Myometrial cell (primary cell): Measurements from ENCODE around the gene SYCE3. TPM values are rescaled to one million over a fixed set of nuclear protein-coding genes. Genes with fewer than 3 reads are reported as not detected.

Source experiments
- total RNA-seq: library from RNA; depleted of rRNA; stranded (reverse); fragments of >200 nt; gene quantifications from 2 replicates; pipeline ENCODE4 v1.2.3, GENCODE V29; 2015

Gene SYCE3, protein sequence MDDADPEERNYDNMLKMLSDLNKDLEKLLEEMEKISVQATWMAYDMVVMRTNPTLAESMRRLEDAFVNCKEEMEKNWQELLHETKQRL
- not detected in 2 replicates for total RNA-seq

GRCh38 chr22:50562523-50563412 is at the start of gene SYCE3:
TSS of gene SYCE3 (minus strand) at chr22:50562919. CDS start at chr22:50556405, 6,514 bp downstream.

DNA sequence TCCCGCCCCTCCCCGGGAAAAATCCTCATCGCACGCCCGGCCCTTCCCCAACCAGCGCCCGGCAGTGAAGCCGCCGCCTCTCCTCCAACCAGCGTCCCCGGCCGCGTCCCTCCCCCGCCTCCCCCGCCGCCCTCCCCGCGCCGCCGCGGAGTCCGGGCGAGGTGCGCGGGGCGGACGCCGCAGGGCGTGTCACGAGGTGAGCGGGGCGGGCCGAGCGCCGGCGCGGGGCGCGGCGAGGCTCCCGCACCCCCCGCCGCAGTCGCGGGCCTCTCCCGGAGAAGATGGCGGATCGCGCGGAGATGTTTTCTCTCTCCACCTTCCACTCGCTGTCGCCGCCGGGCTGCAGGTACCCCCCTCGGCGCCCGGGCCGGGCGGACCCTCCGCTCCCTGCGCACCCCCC is 37.8 kb upstream of the SYCE3 start, which contains the start of gene MAPK8IP2:
TSS of gene MAPK8IP2 (plus strand) at position 256 of the 400 bp plus-strand sequence. CDS start at position 282, 26 bp downstream.

GRCh38 chr22:50582493-50583293 is 20.0 kb upstream of the SYCE3 start, which contains the start of gene CHKB:
TSS of gene CHKB (minus strand) at chr22:50582849. CDS start at chr22:50582781, 68 bp downstream.

DNA sequence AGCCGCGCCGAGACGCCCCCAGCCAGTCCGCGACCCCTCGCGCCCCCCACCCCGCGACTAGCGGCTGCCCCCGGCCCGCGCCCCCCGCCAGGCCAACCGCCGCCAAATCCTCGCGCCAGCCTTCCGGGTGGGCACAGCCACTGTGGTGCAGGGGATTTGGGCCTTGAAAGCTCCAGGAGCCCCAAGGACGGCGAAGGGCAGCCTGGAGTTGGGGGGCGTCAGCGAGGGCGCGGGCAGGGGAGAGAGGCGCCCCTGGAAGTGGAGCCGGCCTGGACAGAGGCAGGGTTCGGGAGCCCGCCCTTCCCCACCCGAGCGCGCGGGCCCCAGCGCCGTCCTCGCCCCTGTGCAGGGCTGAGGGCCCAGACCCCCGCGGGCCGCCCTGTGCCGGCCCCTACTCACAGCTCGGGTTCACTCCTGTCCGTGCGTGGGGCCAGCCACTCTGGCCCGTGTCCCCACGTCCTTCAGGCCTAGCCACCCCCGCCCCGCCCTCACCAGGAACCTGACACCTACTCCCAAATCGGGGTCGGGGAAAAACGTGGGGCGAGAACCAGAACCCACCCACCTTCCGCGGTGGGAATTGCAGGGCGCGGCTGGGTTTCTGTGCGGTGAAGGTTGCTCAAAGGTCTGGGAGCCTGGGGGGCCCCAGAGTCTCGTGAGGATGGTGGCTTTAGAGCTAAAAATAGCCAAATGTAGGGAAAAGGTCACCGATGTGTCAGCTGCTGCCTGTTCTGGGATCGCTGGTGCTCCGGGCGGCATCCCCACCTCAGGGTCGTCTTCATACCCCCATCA is 15.5 kb upstream of the SYCE3 start, which contains the start of gene CPT1B:
TSS of gene CPT1B (minus strand) at position 441 of the 789 bp plus-strand sequence. CDS start 512 bp downstream, outside the sequence.

DNA sequence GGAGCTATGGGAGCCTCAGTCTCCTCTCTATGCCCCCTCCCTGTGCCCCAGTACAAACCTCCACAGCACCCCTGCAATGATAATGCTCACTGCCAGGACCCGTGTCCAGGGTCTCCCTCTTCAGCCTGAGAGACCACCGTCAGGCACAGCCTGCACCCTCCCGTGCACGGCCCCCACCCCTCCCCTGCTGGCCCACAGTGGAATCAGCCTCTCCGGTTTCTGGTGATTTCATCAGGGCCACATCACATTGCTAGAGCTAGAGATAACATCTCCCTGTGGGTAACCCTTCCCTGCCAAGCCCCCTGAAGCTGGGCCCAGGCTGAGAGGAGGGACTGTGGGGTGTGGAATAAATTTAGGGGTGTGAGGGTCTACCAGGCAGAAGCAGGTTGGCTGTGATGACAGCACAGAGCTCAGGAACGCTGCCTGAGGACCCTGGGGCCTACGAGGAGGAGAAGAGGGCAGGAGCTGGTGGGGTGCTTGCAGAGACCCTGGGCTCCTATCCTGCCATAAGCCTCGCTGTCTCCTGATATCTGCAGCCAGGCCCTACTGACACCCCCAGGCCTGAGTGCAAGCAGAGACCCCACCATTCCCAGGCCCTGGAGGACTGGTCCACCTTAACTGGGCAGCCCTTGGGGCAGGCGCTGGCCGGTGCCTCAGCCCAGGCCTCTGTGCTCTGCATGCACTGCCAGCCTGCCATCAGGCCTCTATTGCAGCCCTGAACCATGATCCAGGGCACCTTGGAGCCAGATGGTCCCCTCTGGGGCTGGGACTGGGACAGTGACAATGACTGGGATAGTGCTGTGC is 17.0 kb downstream of the SYCE3 start, which contains the start of gene KLHDC7B:
TSS of gene KLHDC7B (plus strand) at position 378 of the 804 bp plus-strand sequence. CDS start at position 723, 345 bp downstream.

GRCh38 chr22:50529897-50530579 is 32.7 kb downstream of the SYCE3 start, which contains the start of gene TYMP:
TSS of gene TYMP (minus strand) at chr22:50530012. CDS start at chr22:50529709, 303 bp downstream.

GRCh38 chr22:50525104-50525857 is 37.4 kb downstream of the SYCE3 start, which contains the start of gene SCO2:
TSS of gene SCO2 (minus strand) at chr22:50525598. CDS start at chr22:50524411, 1,187 bp downstream.

DNA sequence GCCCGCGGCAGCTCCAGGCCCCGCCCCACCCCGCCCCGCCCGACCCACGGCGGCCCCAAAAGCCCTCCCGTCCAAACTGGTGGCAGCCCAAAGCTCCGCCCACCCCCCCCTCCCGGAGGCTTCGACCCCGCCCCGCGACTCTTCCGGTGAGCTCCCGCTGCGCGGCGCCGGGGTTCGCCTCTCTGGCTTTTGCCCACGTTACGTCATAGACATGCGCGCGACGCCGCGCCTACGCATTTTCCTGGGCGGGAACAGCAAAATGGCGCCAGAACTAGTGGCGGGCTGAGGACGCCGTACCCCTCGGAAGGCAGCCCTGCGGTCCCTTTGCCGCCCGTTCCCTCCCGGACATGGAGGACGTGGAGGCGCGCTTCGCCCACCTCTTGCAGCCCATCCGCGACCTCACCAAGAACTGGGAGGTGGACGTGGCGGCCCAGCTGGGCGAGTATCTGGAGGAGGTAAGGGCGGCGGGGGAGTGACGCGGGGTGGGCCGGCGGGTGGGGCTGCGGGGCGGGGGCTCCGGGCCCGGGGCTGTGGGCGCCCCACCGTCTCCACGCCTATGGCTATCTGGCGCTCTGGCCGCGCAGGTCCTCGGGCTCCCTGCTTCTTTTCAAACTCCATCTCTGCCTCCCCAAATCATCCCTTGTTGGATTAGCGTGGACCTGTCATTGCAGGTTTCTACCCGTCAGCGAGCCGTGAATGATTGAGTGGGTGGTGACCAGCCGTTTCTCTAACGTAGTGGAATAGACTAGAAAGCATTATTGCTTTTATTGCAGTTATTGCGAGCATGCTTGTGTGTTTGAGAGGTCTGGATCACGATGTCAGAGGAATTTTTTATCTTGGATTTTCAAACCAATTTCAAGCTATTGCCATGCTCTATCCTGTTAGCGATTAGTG is 54.5 kb downstream of the SYCE3 start, which contains the start of gene NCAPH2:
TSS of gene NCAPH2 (plus strand) at position 234 of the 894 bp plus-strand sequence. CDS start at position 348, 114 bp downstream.

GRCh38 chr22:50507421-50507990 is 55.2 kb downstream of the SYCE3 start, which contains the start of gene LMF2:
TSS of gene LMF2 (minus strand) at chr22:50507702. CDS start at chr22:50507675, 27 bp downstream.

Other genes starting within 250 kb of the SYCE3 start
- gene DENND6B, start 235.9 kb downstream of the SYCE3 start, total RNA-seq: 1.4 and 5.0 TPM in 2 replicates
- gene PPP6R2, start 219.6 kb downstream of the SYCE3 start, total RNA-seq: 53.0 and 61.1 TPM in 2 replicates
- 58.5 and 60.5 TPM in 2 replicates for gene SBF1, start 87.9 kb downstream of the SYCE3 start, total RNA-seq
- 6.9 and 20.2 TPM in 2 replicates for gene ADM2, start 81.4 kb downstream of the SYCE3 start, total RNA-seq
- not detected in 2 replicates for gene MIOX, start 76.1 kb downstream of the SYCE3 start, total RNA-seq
- gene LMF2, start 55.2 kb downstream of the SYCE3 start, total RNA-seq: 106 and 126 TPM in 2 replicates
- 62.6 and 65.2 TPM in 2 replicates for gene NCAPH2, start 54.7 kb downstream of the SYCE3 start, total RNA-seq
- 0.58 and 1.4 TPM in 2 replicates for gene SCO2, start 37.3 kb downstream of the SYCE3 start, total RNA-seq
- gene TYMP, start 32.9 kb downstream of the SYCE3 start, total RNA-seq: 29.1 and 40.1 TPM in 2 replicates
- not detected in 2 replicates for gene KLHDC7B, start 17.0 kb downstream of the SYCE3 start, total RNA-seq
- gene CPT1B, start 15.5 kb upstream of the SYCE3 start, total RNA-seq: 0.18 TPM in 1 of 2 replicates, not detected in the other
- 20.2 and 30.6 TPM in 2 replicates for gene CHKB, start 19.9 kb upstream of the SYCE3 start, total RNA-seq
- under 0.01 TPM in 2 replicates for gene MAPK8IP2, start 37.9 kb upstream of the SYCE3 start, total RNA-seq
- gene ARSA, start 65.2 kb upstream of the SYCE3 start, total RNA-seq: 29.4 and 41.8 TPM in 2 replicates
- 0.89 and 1.2 TPM in 2 replicates for gene SHANK3, start 109.9 kb upstream of the SYCE3 start, total RNA-seq
- gene ACR, start 175.3 kb upstream of the SYCE3 start, total RNA-seq: not detected in 2 replicates
- 11.9 and 19.6 TPM in 2 replicates for gene RABL2B, start 220.7 kb upstream of the SYCE3 start, total RNA-seq